Breast epithelium (tissue), 4 donors: Measurements from ENCODE around the gene PLVAP. TPM values are rescaled to one million over a fixed set of nuclear protein-coding genes. Genes with fewer than 3 reads are reported as not detected.

Experiments
- DNase-seq, 2 donors: peaks; one replicate each; pipeline ENCODE4 v3.0.0-alpha.2; 2019; ENCODE audit warnings: low spot score in 2 of 2
- H3K27ac ChIP-seq, 2 donors: fragments of 200-600 bp; sonication (generic) in 1 of 2; one replicate each; pipeline ENCODE4 v1.5.1; 2016 to 2019; ENCODE audit warnings: mild to moderate bottlenecking in 1 of 2
- H3K27me3 ChIP-seq, 2 donors: fragments of 200-600 bp; sonication (generic) in 1 of 2; one replicate each; pipeline versions ENCODE4 v1.5.1 to v1.6.0; 2017 to 2019; ENCODE audit warnings: control low read depth in 1 of 2, mild to moderate bottlenecking in 1 of 2
- H3K36me3 ChIP-seq: fragments of 200-600 bp; one replicate; pipeline ENCODE4 v1.5.1; 2019
- H3K4me1 ChIP-seq, 2 donors: fragments of 200-600 bp; sonication (generic); one replicate each; pipeline ENCODE4 v1.5.1; 2016 to 2019; ENCODE audit warnings: control low read depth in 1 of 2
- H3K4me3 ChIP-seq, 3 donors: fragments of 200-600 bp; sonication (generic); 1 replicate in 2 of 3; 2 replicates in 1 of 3; pipeline ENCODE4 v1.5.1; 2016 to 2019; ENCODE audit warnings: mild to moderate bottlenecking in 3 of 3, moderate library complexity in 2 of 3
- H3K9me3 ChIP-seq, 2 donors: fragments of 200-600 bp; sonication (generic) in 1 of 2; one replicate each; pipeline ENCODE4 v1.5.1; 2016 to 2019; ENCODE audit warnings: control low read depth in 1 of 2
- POLR2A ChIP-seq: fragments of 450-650 bp; IDR thresholded peaks from one replicate; pipeline ENCODE4 v1.6.1; 2016; ENCODE audit warnings: antibody characterized with exemption, mild to moderate bottlenecking, moderate library complexity
- POLR2AphosphoS5 ChIP-seq, 3 donors: sonication (generic); formaldehyde crosslinking; IDR thresholded peaks; one replicate each; pipeline ENCODE4 v1.6.1; 2017; ENCODE audit warnings: antibody characterized with exemption in 3 of 3
- intact Hi-C: fragments of 100-400 bp; cut with DNase I; formaldehyde crosslinking; loops from one replicate; pipeline ENCODE4 v1.15.1; 2023; ENCODE audit warnings: low total_unique reads
- total RNA-seq, 3 donors: library from RNA; depleted of rRNA; stranded (reverse); fragments of >200 nt; gene quantifications; one replicate each; pipeline ENCODE4 v1.1.0, GENCODE V29; 2016
- TF ChIP-seq, protein P1 (sequence below), 3 donors: fragments of 450-650 bp; IDR thresholded peaks; one replicate each; pipeline ENCODE4 v1.5.1; 2016 to 2017; ENCODE audit warnings: antibody characterized with exemption in 3 of 3, mild to moderate bottlenecking in 3 of 3, moderate library complexity in 3 of 3

PLVAP gene
- total RNA-seq, 3 donors from 2014 or later: 19.9 to 68.8 (median 51.2) TPM

DNA sequence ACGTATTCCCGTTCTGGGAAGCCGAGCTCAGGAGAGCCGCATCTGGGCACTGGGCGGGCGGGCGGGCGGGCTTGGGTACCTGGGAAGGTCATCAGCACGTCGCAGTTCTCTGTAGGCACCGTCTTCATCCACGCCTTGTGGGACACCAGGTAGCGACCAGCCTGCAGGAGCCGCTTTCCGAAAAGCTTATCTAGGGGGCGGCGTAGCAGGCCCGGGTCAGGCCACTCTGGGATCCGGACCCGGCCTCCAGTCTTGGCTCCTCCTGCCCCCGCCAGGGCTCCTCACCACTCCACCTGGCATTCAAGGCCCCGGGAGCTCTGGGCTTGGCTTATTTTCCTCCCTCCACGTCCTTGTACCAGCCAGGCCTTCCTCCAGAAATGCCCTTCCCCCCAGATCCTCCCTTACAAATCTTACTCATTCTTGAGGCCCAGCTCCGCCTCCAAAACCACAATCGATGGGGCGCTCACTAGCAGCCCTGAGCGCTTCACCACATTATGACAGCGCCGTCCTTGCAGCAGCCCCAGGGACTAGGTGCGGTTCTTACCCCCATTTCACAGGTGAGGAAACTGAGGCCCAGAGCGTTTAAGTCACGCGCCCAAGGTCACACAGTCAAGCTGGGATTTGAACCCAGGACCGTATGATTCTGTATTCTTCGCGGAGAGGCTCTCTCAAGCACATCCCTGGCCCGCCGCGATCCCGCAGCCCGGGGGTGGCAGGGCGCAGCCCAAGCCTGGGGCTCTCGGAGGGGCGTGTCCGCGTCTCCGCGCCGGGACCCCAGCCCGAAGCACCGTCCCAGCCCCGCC, 43.3 kb downstream of the PLVAP start:
- H3K27me3 ChIP-seq: no peaks in the 10 kb centered on the region
- H3K4me1 ChIP-seq: peaks cover 5 to 13% of the 10 kb centered on the region in 2 donors
- H3K27ac ChIP-seq: peak overlapping the region; percentile 45 to 81
- H3K36me3 ChIP-seq: no peaks in the 10 kb centered on the region
- TF ChIP-seq POLR2AphosphoS5 (IDR thresholded peaks at IDR 0.05): no peak
- TF ChIP-seq POLR2A: no peak
- TF ChIP-seq, protein P1, sequence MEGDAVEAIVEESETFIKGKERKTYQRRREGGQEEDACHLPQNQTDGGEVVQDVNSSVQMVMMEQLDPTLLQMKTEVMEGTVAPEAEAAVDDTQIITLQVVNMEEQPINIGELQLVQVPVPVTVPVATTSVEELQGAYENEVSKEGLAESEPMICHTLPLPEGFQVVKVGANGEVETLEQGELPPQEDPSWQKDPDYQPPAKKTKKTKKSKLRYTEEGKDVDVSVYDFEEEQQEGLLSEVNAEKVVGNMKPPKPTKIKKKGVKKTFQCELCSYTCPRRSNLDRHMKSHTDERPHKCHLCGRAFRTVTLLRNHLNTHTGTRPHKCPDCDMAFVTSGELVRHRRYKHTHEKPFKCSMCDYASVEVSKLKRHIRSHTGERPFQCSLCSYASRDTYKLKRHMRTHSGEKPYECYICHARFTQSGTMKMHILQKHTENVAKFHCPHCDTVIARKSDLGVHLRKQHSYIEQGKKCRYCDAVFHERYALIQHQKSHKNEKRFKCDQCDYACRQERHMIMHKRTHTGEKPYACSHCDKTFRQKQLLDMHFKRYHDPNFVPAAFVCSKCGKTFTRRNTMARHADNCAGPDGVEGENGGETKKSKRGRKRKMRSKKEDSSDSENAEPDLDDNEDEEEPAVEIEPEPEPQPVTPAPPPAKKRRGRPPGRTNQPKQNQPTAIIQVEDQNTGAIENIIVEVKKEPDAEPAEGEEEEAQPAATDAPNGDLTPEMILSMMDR (IDR thresholded peaks at IDR 0.05): no peak
- intact Hi-C loops: no loop called here
- peak overlapping the region; percentile 69 to 90 (median 77) for H3K4me3 ChIP-seq
- no peaks in the 10 kb centered on the region for H3K9me3 ChIP-seq
- DNase-seq: no peak

DNA sequence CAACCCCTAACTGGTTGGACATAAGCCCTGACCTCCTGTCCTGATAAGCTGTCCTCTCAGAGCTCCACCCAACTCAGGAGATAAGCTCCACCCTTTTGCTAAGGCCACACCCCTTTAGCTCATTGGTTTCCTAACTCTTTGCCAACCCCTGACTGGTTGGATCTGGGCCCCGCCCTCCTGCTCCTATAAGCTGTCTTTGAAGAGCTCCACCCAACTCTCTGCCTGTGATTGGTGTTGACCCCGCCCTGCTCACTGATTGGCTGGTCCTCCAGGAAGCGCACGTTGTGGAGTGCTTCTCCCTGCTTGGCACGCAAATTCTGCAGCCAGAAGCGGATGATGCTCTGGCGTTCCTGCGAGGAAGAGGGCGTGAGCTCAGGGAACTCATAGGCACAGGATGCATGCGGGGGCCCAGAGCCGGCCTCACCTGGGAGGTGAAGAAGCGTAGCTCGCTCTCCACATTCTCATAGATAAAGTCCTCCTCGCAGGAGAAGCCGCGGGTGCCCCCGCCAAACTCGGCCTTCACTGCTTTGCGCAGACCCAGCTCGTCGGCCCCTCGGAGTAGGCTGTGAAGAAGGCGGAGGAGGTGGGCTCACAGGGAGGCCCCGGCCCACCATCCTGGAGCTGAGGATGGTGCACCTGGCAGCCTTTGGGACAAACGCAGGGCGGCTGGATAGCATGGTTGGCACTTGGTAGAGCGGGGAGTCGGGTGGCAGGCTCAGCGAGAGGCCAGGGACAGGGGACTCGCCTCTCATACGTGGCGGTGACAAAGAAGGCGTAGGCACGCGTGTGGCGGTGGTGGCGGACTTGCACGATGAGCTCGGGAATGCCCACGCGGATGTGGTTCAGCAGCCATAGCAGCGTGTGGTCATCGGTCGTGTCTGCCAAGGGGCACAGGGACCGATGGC, 44.2 kb downstream of the PLVAP start:
- Histone ChIP-seq H3K9me3 (no peaks in the 10 kb centered on the region), H3K27me3 (no peaks in the 10 kb centered on the region), H3K36me3 (no peaks in the 10 kb centered on the region), H3K4me1 (peaks cover 5 to 8% of the 10 kb centered on the region in 2 donors), H3K4me3 (no peak overlapping the region), H3K27ac (no peak overlapping the region)
- no peak for TF ChIP-seq POLR2A
- no peak for TF ChIP-seq POLR2AphosphoS5 (IDR thresholded peaks at IDR 0.05)
- TF ChIP-seq, protein P1 (IDR thresholded peaks at IDR 0.05): no peak
- DNase-seq: no peak
- intact Hi-C loops: no loop called here

DNA sequence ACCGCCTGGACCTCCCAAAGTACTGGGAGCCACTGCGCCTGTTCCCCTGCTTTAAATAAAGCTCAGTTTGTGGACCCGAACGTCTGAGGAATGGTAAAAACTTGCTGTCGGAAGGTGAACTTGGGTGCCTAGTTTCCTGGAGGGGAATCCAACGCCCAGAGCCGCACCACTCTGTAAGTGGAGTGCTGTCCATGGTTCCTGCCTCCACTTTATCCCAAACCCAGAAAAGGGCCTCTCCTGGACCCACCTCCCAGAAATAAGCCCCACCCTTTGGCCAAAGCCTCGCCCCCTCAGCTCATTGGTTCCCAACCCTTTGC, 44.8 kb downstream of the PLVAP start:
- H3K36me3 ChIP-seq: no peaks in the 10 kb centered on the region
- TF ChIP-seq POLR2A (no peak), POLR2AphosphoS5 (IDR thresholded peaks at IDR 0.05) (no peak)
- TF ChIP-seq, protein P1 (IDR thresholded peaks at IDR 0.05): no peak
- H3K4me1 ChIP-seq: peaks cover 4 to 6% of the 10 kb centered on the region in 2 donors
- no peak for DNase-seq
- H3K4me3 ChIP-seq: no peak overlapping the region
- H3K27ac ChIP-seq: no peak overlapping the region
- no peaks in the 10 kb centered on the region for H3K9me3 ChIP-seq
- no peaks in the 10 kb centered on the region for H3K27me3 ChIP-seq
- intact Hi-C loops: no loop called here

DNA sequence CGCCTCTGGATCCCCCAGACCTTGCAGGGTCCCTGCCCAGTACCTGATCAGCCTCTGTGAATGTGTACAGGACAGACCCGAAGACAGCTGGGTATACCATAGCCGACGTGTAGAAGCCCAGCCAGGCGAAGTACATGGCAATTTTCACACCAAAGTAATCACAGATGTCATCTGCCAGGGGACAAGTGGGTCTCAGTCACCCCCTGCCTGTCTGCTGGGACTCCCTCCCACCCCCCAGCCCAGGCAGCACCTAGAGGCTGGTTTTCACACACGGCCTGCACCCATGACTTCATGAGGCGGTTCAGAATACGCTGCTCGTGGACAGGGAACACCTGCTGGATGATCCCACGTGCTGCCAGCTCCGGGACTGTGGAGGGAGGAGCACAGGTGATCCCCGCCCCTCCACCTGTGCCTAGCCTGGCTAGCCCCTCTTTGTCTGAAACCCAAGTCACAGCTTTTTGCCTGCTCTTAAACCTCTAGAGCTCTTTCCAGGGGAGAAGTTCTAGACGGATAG, 46.0 kb downstream of the PLVAP start:
- no peak overlapping the region for H3K27ac ChIP-seq
- no peaks in the 10 kb centered on the region for H3K27me3 ChIP-seq
- no peaks in the 10 kb centered on the region for H3K36me3 ChIP-seq
- no peak for DNase-seq
- H3K9me3 ChIP-seq: no peaks in the 10 kb centered on the region
- TF ChIP-seq, protein P1 (IDR thresholded peaks at IDR 0.05): no peak
- TF ChIP-seq POLR2AphosphoS5 (IDR thresholded peaks at IDR 0.05) (no peak), POLR2A (no peak)
- peaks cover 4 to 18% of the 10 kb centered on the region in 2 donors for H3K4me1 ChIP-seq
- H3K4me3 ChIP-seq: no peak overlapping the region
- intact Hi-C loops: no loop called here
